ENCODE data around the gene ARHGAP8. TPM values are rescaled to one million over a fixed set of nuclear protein-coding genes. Genes with fewer than 3 reads are reported as not detected.

ARHGAP8 gene
- total RNA-seq, 1 donor from 2014 or later, result 0.16 TPM

DNA sequence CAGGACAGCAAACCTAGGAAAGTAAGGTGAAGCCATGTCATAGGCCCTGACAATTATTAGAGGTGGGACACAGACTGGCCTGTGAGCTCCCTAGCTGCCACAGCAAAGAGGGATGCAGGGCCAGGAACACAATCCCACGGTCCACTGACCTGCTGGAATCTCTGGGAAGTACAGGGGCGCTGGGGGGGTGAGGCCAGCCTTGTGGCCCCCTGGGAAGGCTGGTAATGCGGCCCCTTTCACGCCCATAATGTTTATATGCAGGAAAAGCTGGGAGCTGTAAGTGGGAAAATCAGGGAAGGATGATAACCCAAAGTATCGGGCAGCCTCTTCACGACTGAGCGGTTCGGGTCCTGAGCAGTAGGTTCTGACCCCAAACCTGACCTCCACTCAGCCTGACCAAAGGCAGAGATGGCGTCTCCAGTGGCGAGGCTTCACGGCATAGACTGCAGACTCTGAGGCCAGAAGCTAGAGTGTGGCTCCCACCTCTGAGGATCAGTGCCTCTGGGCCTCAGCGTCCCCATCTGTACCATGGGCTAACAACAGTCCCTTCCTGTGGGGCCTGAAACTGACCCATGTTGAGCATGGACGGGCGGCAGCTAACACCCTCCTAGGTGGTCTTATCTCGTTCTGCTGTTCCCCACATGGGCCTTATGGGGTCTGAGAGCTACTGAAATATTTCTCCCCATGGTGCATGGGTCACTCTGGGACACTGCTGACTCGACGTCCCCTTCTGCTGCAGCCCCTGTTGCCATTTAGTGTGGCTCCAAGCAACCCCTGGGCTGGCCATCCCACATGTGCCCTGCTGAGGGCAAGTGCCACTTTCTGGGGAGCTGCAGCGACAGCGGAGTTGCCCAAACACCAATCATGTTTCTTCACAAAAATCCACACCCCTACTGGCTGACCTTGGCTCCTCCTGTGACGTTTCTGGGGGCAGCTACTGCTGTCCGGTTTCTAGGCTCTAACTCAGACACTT lies 155.7 kb downstream of the ARHGAP8 start:
- DNase-seq (ENCODE audit: missing footprints), result no peak
- intact Hi-C loops (cut with DNase I), result no loop called here
- ATAC-seq, result no peak

DNA sequence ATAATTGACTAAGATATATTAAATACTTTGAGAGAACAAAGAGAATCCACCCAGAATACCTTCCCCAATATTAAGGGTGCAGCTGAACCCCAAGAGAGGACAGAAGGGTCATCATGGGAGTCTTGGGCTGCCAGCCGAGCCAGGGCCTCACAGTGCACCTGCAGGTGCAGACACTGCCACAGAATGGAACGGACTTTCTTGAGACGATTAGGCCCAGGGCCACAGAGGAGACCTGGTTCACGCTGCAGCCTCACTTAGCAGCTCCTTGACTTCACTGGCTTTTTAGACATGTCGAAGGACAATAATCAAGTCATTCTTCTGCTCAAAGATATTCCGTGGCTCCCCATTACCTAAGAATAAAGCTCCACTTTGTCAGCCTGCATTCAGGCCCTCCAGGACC lies 156.9 kb downstream of the ARHGAP8 start:
- no peak for ATAC-seq
- intact Hi-C loops (cut with DNase I), result no loop called here
- DNase-seq (ENCODE audit: missing footprints), result no peak

Other genes starting within 250 kb of the ARHGAP8 start
- 2.9 TPM for gene PRR5, start 50.4 kb upstream of the ARHGAP8 start, total RNA-seq

All from Right ventricle myocardium inferior (tissue), 1 donor.